Activated CD8-positive, alpha-beta memory T cell treated with anti-CD3 and anti-CD28 coated beads, Interleukin-2, amount 50 U/mL, for 4 hours (primary cell): Measurements from ENCODE around the gene ANXA9.

ENCODE experiments used
- DNase-seq: peaks from one replicate; pipeline ENCODE4 v3.0.0-alpha.2; 2020

Gene ANXA9, protein sequence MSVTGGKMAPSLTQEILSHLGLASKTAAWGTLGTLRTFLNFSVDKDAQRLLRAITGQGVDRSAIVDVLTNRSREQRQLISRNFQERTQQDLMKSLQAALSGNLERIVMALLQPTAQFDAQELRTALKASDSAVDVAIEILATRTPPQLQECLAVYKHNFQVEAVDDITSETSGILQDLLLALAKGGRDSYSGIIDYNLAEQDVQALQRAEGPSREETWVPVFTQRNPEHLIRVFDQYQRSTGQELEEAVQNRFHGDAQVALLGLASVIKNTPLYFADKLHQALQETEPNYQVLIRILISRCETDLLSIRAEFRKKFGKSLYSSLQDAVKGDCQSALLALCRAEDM

DNA sequence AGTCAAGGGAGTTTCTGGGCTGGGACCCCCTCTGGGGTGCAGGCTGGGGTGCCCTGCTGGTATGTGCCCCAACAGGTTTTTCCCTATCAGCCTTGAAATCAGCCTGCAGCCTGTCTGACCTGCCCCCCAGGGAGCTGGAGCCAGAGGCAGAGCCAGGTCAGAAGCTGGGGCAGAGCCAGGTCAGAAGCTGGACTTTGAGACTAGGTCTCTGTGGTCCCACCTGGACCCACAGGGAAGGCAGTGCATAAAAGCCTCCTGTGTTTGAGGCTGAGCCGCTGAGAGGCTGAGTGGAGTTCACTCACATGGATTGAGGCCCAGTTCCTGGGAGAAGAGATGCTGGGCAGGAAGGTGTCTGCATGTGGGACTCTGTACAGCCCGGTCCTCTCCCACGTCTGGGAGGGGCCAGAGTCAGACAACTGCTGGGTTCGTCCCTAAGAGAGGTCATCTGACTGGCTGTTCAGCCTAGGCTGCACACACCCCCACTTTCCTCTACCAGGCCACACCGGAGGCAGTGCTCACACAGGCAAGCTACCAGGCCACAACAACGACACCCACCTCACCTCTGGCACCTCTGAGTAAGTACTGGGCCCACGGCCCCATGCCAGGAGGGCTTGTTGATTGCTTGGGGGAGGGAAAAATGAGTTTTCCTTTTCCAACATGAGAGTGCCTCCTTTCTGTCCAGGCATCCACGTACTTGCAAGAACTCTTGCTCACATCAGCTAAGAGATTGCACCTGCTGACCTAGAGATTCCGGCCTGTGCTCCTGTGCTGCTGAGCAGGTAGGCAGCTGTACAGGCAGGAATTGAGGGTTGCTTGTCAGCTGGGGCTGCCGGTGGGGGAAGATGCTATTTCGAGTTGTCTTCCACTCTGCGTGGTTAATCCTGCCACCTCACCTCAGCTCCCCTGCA, at the start of gene ANXA9:
ANXA9 (plus strand) TSS at position 488 of the 908 bp plus-strand sequence. CDS start 814 bp downstream, outside the sequence.
- no peak for DNase-seq

DNA sequence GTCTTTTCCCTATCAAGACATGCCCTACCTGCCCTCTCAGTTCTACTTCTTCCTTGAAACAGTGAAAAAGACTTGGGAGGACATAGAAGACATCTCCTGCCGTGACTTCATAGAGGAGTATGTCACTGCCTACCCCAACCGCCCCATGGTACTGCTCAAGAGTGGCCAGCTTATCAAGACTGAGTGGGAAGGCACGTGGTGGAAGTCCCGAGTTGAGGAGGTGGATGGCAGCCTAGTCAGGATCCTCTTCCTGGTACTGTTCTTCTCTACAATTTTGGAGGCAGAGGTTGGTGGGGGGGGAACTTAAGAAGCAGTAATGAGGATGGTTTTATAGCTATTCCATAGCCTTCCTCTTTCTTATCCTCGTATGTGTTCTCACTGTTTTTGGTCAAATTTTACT, 37.2 kb upstream of the ANXA9 start:
- DNase-seq, result no peak

DNA sequence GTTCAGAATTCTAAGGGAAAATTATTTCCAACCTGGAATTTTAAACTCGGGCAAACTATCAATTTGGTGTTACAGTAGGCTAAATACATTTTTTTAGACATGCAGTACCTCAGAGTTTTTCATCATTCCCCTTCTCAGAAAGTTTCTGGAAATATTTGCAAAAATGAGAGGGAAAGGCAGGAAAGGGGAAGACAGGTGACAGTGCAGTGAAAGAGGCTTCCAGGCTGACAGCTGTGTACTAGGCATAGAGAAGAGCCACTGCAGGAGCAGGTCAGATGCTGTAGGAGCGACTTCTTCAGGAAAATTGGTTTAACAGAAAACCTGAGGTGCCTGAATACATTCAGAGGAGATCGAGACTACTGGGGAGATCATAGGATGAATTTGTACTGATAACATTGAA, 27.4 kb upstream of the ANXA9 start:
- no peak for DNase-seq

DNA sequence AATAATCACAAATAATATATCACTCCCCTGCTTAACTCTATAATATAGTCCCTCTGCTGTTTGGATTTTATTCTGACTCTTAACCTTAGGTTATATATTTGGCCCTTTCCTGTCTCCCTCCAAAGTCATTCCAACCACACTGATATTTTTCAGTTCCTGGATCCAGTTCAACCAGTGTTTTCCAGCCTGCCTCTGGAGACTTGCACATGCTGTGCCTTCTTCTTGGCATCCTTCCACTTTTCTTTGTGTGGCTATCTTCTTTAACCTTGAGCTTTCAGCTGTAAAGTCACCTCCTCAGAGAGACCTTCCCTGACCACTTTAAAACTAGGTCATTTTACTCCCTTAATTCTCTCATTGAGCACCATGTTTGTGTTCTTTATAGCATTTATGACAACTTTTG, 26.8 kb upstream of the ANXA9 start:
- no peak for DNase-seq

DNA sequence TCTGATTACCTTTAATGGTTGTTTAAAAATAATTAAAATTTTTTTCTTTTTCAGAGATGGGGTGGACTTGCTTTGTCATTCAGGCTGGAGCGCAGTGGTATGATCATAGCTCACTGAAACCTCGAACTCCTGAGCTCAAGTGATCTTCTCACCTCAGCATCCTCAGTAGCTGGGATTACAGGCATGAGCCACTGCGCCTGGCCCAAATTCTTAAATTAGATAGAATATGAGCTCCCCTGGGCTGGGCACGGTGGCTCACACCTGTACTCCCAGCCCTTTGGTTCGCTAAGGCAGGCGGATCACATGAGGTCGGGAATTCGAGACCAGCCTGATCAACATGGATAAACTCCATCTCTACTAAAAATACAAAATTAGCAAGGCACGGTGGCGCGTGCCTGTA, 24.4 kb upstream of the ANXA9 start:
- DNase-seq, result no peak

DNA sequence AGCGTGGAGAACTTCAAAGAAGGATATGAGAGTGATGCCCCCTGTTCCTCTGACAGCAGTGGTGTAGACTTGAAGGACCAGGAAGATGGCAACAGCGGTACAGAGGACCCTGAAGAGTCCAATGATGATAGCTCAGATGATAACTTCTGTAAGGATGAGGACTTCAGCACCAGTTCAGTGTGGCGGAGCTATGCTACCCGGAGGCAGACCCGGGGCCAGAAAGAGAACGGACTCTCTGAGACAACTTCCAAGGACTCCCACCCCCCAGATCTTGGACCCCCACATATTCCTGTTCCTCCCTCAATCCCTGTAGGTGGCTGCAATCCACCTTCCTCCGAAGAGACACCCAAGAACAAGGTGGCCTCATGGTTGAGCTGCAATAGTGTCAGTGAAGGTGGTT, 21.4 kb upstream of the ANXA9 start:
- no peak for DNase-seq

DNA sequence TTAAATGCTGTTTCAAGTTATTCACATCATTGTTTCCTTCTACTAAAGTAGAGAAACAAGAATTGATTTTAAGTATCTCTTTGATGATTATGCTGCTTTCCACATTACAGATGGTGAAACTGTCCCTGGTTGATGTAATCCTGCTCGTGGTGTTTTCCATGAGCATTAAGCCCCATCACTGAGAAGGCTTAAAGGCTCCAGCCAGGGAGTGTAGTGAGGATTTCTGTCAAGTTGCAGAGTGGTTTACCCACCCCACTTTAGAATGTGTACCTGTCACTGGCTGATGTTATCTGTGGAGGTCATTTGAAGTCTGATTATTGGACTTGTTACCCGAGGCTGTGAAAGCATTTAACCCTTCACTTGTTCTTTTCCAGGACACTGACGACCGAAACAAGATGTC, 20.3 kb upstream of the ANXA9 start:
- DNase-seq, result no peak

DNA sequence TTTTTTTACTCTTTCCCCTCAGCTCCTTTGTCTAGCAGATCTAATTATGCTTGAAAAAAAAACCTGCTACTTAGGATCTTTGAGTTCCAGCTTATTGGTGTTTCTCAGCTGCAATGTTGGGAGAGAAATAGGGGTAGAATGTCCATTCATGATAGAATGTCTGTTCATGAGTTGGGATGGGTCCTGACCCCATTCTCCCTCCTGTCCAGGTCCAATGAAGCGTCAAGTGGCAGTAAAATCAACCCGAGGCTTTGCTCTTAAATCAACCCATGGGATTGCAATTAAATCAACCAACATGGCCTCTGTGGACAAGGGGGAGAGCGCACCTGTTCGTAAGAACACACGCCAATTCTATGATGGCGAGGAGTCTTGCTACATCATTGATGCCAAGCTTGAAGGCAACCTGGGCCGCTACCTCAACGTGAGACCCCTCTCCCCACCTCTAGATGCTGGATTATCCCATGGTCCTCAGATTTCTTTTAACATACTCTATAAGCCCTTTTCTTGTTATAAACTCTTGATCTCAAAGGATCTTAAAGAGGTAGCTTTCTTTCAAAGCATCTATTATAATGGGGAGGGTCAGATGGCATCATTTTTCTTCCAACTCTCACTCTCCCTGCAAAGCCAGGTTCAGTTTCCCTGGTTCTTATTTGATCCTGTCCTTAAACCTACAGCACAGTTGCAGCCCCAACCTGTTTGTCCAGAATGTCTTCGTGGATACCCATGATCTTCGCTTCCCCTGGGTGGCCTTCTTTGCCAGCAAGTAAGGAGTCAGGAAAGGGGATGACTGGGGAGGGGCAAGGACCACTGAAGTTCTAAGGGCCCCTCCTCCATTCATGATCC, 18.6 kb upstream of the ANXA9 start:
- DNase-seq, result no peak

DNA sequence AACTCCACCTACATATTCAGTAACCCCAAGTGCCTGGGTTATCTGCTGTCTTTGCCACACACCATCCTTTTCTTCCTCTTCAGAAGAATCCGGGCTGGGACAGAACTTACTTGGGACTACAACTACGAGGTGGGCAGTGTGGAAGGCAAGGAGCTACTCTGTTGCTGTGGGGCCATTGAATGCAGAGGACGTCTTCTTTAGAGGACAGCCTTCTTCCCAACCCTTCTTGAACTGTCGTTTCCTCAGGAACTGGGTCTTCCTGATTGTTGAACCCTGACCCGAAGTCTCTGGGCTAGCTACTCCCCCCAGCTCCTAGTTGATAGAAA, 18.0 kb upstream of the ANXA9 start:
- no peak for DNase-seq

DNA sequence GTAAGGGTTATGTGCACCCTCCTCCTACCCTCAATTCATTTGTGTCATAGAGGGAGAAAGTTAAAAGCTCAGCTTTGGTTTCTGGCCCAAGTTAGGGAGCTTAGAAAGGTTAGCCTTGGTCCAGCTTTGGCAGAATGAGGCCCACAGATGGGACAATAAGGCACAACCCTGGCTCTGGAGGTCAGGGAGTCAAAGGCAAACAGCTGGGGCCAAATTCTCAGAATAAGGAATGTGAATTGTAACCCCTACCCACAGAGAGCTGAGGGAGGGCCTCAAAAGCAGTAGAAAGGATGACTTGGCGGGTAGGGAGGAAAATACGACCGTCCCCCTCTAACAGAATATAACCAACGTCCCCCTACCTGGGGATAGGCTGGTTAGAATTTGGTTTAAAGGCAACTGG, 16.5 kb upstream of the ANXA9 start:
- no peak for DNase-seq

DNA sequence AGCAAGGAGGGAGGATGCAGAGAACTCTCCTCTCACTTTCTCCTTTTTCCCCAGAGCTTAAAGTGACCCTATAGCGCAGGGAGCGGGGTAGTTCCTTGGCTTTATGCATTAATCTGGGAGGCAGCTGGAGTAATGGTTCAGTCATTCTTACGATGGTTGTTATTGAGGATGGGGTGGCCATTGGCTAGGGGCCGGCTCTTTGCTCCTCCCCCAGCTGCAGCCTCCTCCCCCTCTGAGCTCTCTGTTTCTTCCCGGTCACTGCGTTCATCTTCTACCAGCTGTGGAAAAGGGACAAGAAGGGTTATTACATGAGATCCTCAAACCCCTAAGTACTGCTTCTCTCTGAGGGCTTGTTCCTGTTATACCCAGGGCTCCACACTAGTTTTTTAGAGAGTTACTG, 16.1 kb upstream of the ANXA9 start:
- no peak for DNase-seq

DNA sequence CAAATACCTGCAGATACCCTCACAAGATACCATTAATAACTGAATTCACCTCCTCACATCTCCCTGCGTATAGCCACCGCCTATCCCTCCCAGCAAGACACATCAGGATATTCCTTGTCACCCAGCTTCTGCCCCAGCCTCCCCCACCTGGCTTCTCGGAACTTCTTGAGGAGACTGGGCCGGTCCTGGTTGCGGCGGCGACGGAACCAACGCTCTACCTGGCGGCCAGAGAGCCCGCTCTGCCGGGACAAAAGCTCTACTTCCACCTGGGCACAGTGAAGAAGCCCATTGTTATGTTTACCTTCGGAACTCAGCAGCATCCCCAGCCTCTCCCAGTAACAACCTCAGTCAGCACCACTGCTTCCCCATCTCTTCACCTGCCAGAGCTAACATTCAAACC, 14.2 kb upstream of the ANXA9 start:
- DNase-seq, result no peak

DNA sequence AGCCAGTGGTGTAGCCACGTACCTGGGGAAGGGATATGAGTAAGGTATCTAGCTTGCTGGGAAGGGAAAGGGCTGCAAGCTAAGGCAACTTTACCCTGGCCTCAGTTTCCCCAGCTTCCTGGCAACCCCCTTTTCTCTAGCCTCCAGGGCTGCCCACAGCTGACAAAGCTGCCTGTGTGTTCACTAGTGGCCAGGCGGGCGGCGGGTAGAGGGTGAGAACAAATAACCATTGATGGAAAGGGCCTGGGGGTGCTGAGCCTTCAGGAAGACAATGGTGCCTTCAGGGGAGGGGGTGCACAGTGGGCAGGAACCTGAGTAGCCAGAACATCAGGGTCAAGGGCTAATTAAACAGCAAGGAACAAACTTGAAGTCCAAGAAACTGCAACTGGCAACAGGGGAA, 13.6 kb upstream of the ANXA9 start:
- DNase-seq, result no peak

DNA sequence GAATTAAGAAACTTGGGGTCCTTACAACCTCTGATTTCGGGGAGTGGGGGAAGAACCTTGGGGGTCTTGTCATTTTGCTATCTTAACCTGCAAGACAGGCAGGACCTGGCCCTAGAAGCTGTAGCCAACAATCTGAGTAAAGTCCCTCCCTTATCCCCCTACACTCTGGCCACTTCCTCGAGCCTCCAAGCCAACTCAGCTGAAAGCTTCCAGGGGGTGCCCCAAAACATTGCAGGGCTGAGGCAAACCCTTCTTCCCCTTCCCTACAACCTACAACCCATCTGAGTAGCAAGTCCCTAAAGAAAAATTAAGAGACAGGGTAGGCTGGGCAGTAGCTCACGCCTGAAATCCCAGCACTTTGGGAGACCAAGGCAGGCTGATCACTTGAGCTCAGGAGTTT, 12.5 kb upstream of the ANXA9 start:
- no peak for DNase-seq

DNA sequence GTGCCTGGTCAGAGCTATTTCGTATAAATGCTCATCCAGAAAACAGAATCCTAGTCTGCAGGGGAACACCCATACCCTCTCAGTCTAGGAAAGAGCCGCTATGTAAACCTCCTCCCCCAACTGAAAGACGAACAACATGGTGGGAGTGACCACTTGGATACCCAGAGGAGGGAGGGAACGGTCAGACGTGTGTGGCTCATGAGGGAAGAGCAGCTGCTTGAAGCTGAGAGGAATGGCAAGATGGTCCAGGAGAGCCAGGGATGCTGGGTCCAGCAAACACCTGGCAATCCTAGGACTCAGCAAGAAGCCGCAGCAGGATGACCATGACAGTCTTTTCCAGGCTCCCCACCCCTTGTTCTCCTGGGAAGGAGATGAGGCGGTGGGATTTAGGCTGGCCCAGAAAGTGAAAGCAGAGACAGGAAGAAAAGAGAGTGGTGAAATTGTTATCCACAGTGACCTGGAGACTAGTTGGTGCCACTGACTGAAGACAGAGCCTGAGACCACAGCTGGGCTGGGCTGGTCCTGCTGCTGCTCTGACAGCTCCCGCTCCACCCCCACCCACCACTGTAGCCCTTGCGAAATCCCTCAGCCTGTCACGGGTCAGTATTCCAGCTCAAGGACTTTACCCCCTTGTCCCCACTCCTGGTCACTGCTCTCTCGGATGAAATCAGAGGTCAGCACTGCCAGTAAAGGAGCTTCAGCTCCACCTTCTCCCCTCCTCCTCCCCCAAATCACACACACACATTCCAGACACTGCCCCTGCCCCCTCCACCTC, 11.1 kb upstream of the ANXA9 start:
- no peak for DNase-seq

DNA sequence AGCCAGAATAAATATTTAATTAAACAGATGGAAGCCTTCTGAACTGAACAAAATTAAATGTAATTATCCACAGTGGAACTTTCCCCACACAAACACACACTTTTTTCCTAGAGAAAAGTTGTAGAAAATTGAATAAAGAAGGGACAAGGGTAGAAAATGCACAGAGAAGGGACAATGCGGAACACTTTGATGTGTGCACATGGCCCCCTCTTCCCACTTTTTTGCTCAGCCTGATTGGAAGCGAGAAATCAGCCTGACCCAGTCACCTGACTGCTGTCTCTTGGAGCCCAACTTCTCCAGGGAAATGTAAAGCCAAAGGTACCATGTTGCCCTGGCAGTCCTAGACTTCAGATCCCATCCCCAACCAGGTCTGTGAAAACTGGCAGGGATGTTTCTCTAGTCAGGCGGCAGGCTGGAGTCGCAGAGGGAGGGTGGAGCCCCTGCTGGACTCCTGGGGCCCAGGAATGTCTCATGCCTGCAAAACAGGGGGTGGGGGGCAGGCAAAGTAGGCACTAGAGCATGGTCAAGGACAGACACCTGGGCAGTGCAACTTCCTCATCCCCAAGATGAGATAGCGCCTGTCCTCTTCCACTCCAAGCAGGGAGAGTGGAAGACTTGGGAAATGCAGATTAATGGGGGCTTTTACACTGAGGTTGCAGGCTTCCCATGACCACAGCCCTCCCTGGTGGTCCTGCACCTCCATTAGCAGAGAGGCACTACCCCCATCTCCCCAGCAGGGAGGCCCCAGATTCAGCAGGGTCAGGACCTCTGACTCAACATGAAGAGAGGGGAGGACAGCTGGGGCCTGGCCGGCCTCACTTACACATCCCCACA, 10.3 kb upstream of the ANXA9 start:
- no peak for DNase-seq

DNA sequence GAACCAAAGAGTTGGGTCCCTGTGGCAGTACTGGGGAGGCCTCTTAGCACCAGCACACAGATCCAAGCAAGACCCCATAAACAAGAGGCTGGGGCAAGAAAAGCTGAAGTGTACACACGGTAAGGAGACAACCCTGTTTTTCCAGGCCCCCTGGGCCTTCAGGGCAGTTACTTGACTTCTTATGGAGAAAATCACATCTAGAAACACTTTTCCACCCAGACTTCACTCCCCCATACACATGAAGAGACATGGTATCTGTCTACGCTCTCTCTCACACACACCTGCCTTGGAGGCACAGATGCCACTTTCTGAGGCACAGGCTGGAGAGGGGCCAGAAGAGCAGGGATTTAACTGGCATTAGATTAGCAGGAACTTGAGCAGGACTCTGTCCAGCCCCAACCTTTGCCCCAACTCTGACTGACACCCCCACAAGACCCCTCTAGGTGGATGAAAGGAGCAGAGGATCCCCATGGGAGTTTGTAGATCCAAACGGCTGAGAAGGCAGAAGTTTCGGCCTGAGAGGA, 9.6 kb upstream of the ANXA9 start:
- no peak for DNase-seq

DNA sequence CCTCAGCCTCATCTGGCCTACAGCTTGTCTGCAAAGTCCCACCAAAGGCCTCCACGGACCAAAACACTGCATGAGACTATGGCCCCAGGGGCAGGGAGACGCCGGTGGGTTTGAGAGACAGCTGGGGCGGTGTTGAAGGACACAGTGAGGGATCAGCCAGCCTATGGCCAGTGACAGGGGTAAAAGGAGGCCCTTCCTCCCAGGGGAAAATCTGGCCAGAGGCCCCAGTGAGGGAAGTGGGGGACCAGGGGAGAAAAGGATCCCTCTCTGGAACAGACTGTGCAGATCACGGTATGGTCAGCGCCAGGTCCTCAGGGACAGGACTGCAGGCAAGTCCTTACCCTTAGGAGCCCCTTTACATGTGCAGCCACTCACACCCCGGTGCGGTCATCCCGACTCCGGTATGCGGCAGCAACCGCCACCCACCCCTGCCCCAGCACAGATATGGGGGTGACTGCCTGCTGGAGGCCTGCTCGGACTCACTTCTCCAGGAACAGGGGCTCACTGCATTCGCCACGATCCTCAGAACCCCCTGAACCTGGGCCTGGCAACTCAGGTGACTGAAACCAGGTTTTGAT, 8.7 kb upstream of the ANXA9 start:
- DNase-seq, result peak; percentile 30

DNA sequence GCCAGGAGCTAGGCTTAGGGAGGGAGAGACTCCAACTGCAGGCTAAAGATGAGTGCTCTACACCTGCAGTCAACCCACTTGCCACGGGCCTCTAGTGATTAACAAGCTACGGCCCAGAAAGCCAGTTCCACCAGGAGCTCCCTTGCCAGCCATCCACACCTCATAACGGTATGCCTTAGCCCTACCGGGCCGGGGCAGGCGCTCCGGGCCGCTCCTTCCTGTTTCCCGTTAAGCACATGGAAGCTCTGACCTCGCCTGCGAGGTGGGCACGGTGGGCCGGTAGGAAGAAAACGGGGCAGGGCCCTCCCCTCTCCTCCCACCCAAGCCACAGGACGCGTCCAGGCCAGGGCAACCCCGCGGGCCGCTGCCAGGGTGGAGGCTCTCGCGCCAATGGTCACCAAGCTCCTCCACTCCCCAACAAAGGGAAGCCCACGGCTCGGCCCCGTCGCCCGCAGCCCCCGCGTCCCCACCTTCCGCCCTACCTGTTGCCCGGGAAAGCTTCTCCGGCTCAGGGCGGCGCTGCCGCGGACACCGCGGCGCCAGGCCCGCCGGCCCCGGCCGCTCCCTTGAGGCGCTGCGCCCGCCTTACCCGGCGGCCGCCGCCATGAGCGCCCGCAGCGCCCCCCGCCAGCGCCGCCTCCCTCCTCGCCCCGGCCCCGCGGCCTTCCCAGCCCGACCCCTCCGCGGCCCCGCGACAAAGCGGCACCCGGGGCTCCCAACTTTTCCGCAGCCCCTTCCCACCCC, 8.1 kb upstream of the ANXA9 start:
- peak; percentile 38 for DNase-seq
